PFSK-1 (cell line): ENCODE measurements around the gene MTA3.

Source experiments
- POLR2AphosphoS5 ChIP-seq: IDR thresholded peaks from 2 replicates; pipeline ENCODE4 v1.6.1; 2012; ENCODE audit warnings: low read depth, mild to moderate bottlenecking, control low read depth, low read length, moderate library complexity
- SIN3A ChIP-seq: IDR thresholded peaks from 2 replicates; pipeline ENCODE4 v1.6.1; 2012; ENCODE audit warnings: mild to moderate bottlenecking, low read length, moderate library complexity, borderline replicate concordance; ENCODE audit not compliant: insufficient read depth
- TAF1 ChIP-seq: IDR thresholded peaks from 2 replicates; pipeline ENCODE4 v1.6.1; 2012; ENCODE audit warnings: low read length, control low read depth, borderline replicate concordance; ENCODE audit not compliant: insufficient read depth

DNA sequence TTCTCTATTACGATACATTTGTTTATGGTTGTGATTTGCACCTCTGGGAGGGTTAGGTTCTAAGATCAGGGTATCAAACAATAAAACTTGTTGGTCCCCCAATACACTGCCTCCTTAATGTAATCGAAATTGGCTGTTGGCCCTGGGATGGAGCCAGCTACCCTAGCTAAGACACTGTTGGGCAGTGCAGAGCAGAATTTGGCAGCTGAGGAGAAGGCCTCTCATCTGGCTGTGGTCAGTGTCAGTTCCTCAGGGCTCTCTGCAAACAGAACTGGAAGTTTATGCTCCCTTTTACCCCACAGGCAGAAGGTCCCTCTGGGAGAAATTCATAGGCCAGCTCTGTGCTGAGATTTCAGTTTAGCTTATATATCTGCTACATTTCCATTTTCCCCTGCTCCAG lies 232.5 kb downstream of the MTA3 start:
- no peak for TF ChIP-seq POLR2AphosphoS5
- TF ChIP-seq SIN3A, result no peak
- no peak for TF ChIP-seq TAF1
